Measurements from ENCODE around the gene ACAA1. TPM values are rescaled to one million over a fixed set of nuclear protein-coding genes. Genes with fewer than 3 reads are reported as not detected.
A peak's percentile ranks its signal among the peaks of the same experiment; 100 is the strongest.

The ACAA1 gene
- total and polyA plus RNA-seq, 10 of the 15 experiments (the other 5 are each of a cell fraction or from before 2014, with no cell fraction given) = 5.7 to 85.4 (median 60.6) TPM

DNA sequence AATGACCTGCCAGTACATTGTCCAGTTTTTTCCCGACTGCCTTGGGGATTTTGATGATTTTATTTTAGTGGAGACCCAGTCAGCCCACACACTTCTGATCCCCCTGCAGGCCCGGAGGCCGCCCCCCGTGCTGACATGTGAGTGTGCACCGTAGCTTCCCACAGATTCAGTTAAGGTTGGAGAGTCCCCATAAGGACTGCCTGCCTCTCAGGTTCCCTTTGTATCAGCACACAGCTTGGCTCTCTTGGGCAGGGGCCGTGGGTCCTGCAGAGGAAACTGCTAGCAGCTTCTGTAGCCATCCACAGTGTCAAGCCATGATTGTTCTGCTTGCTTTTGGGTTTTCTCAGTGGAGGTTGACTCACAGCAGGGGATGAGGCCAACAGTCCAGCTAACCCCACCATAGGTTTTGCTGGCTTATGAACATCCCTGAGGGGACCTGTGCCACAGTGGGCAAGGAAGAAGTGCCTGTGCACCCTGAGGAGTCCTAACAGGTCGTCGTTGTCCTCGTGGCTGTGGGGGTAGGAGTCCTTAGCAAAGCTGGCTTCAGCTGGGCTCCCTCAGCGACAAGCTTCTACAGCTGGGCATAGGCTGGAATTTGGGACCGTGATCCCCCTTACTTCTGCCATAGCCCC is 51.5 kb downstream of the ACAA1 start:
- Histone ChIP-seq H2AFZ (ENCODE audit: control insufficient read depth, low read depth, low read length) (no peak overlapping the region), H3K36me3 (ENCODE audit: control insufficient read depth in 2 of 2, insufficient read depth in 2 of 2, low read length in 1 of 2) (no peaks in the 10 kb centered on the region), H3K4me2 (ENCODE audit: control insufficient read depth, insufficient read depth) (no peak overlapping the region), H4K20me1 (ENCODE audit: control insufficient read depth, insufficient read depth) (no peaks in the 10 kb centered on the region), H3K27me3 (replicated peaks in 1 of 2; ENCODE audit: control insufficient read depth in 2 of 2, insufficient read depth in 2 of 2, low read length in 1 of 2) (no peaks in the 10 kb centered on the region), H3K4me1 (ENCODE audit: control insufficient read depth, insufficient read depth, low read length) (no peaks in the 10 kb centered on the region), H3K27ac (ENCODE audit: control insufficient read depth, insufficient read depth) (no peak overlapping the region), H3K9ac (ENCODE audit: control insufficient read depth, insufficient read depth, low read length) (no peak overlapping the region), H3K9me3 (replicated peaks; ENCODE audit: control insufficient read depth, insufficient read depth, low read length) (no peaks in the 10 kb centered on the region; the same call in 1 of the 3 replicates), H3K4me3 (no peak overlapping the region), H3K79me2 (ENCODE audit: control insufficient read depth, insufficient read depth, low read length) (no peaks in the 10 kb centered on the region)
- in situ Hi-C loops (cut with MboI) = no loop called here
- WGBS (ENCODE audit: insufficient coverage, insufficient replicate concordance, low lambda C conversion rate, missing lambda C conversion rate) = 87% methylated on average over 11 of the region's 11 CpGs
- intact Hi-C loops (cut with micrococcal nuclease; ENCODE audit: unreplicated experiment) = no loop called here
- no peak for TF ChIP-seq ATF7 (IDR thresholded peaks at IDR 0.05; ENCODE audit: low read depth)
- TF ChIP-seq NR2C2 (IDR thresholded peaks at IDR 0.05; ENCODE audit: borderline replicate concordance, control insufficient read depth, insufficient read length, low read depth) = no peak
- ATAC-seq = peak; percentile 50
- no peak for FAIRE-seq
- SMC1A ChIA-PET (ENCODE audit: uncharacterized antibody, unreplicated experiment) = no interaction called here
- POLR2A ChIA-PET = no interaction called here
- CTCF ChIA-PET = no interaction called here
- BruUV-seq (replicated peaks) = no TSS peak
- no peak for DNase-seq (ENCODE audit: low read depth, low spot score)
- RAD21 ChIA-PET (ENCODE audit: unreplicated experiment) = interaction anchor here (0.6 kb wide), 1 partner anchor 80 kb away, joined by 3 read pairs; no protein-coding TSS in a partner anchor

DNA sequence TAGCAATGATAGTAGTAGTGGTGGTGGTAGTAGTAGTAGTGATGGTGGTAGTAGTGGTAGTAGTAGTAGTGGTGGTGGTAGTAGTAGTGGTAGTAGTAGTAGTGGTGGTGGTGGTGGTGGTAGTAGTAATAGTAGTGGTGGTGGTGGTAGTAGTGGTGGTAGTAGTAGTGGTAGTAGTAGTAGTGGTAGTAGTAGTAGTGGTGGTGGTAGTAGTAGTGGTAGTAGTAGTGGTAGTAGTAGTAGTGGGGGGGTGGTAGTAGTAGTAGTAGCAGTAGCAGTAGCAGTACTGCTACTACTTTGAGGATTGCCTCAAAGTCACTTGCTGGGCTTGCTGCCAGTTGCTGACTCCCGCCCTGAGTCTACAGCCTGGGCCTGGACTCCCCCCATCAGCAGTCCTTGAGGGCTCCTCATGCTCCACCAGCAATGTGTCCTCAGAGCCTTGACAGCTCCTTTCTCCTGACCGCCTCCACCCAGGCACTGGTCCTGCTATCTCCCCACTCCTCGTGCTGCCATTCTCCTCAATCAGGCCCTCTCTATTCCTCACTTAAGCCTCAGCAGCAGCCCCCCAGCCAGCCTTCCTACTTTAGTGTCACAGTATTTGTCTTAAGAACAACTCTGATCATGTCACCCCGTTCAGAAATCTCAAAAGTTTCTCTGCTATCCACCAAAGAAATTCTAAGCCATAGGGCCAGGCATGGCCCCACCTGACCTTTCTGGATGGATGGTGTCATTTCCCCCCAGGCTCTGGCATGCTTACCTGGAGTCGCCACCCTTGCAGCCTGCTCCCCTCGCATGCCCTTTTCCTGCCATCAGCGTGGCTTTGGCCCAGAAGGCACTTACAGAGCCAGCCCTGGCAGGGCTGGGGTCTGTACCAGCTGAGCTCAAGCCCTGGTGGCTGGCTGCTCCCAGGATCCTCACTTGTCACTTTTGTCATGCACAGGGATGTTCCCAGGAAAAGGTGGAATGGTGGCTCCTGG is 52.3 kb downstream of the ACAA1 start:
- WGBS (ENCODE audit: insufficient coverage, insufficient replicate concordance, low lambda C conversion rate, missing lambda C conversion rate) = 38% methylated on average over 7 of the region's 7 CpGs
- intact Hi-C loops (cut with micrococcal nuclease; ENCODE audit: unreplicated experiment) = no loop called here
- no peak overlapping the region for H3K27ac ChIP-seq (ENCODE audit: control insufficient read depth, insufficient read depth)

More for the DNA sequence above, 52.3 kb downstream of the ACAA1 start:
- H3K4me3 ChIP-seq = no peak overlapping the region
- no peak overlapping the region for H2AFZ ChIP-seq (ENCODE audit: control insufficient read depth, low read depth, low read length)
- no peak overlapping the region for H3K4me2 ChIP-seq (ENCODE audit: control insufficient read depth, insufficient read depth)
- FAIRE-seq (no peak), DNase-seq (ENCODE audit: low read depth, low spot score) (no peak), ATAC-seq (peak; percentile 59)
- ChIA-PET RAD21 (ENCODE audit: unreplicated experiment) (interaction anchor here (0.6 kb wide), 1 partner anchor 79 kb away, joined by 3 read pairs; no protein-coding TSS in a partner anchor), SMC1A (ENCODE audit: uncharacterized antibody, unreplicated experiment) (interaction anchor here (0.5 kb wide), 1 partner anchor 936 kb away, joined by 4 read pairs; no protein-coding TSS in a partner anchor), POLR2A (no interaction called here), CTCF (no interaction called here)
- TF ChIP-seq RUNX3 (IDR thresholded peaks at IDR 0.05; ENCODE audit: low read length) = 0 out of 2 replicates have a peak, but pooled peaks have one; percentile 2
- TF ChIP-seq STAT3 (IDR thresholded peaks at IDR 0.05; ENCODE audit: low read depth, low read length) = peak; percentile 75; the same call in 1 of the 2 replicates
- TF ChIP-seq CHD4 (IDR thresholded peaks at IDR 0.05) = no peak
- peak; percentile 30; the same call in 1 of the 2 replicates for TF ChIP-seq IKZF1 (conservative IDR thresholded peaks at IDR 0.05)
- no peak for TF ChIP-seq RAD51 (IDR thresholded peaks at IDR 0.05)
- in situ Hi-C loops (cut with MboI) = no loop called here
- no peaks in the 10 kb centered on the region for H3K27me3 ChIP-seq (replicated peaks in 1 of 2; ENCODE audit: control insufficient read depth in 2 of 2, insufficient read depth in 2 of 2, low read length in 1 of 2)
- H3K36me3 ChIP-seq (ENCODE audit: control insufficient read depth in 2 of 2, insufficient read depth in 2 of 2, low read length in 1 of 2) = no peaks in the 10 kb centered on the region
- BruUV-seq (replicated peaks) = no TSS peak
- no peaks in the 10 kb centered on the region for H3K4me1 ChIP-seq (ENCODE audit: control insufficient read depth, insufficient read depth, low read length)
- H3K9me3 ChIP-seq (replicated peaks; ENCODE audit: control insufficient read depth, insufficient read depth, low read length) = no peaks in the 10 kb centered on the region; the same call in 1 of the 3 replicates
- no peaks in the 10 kb centered on the region for H4K20me1 ChIP-seq (ENCODE audit: control insufficient read depth, insufficient read depth)
- no peaks in the 10 kb centered on the region for H3K79me2 ChIP-seq (ENCODE audit: control insufficient read depth, insufficient read depth, low read length)
- no peak overlapping the region for H3K9ac ChIP-seq (ENCODE audit: control insufficient read depth, insufficient read depth, low read length)

All from GM12878 (cell line).